GM12865 (cell line): ENCODE results near the gene TAOK3.
A peak's percentile ranks its signal among the peaks of the same experiment; 100 is the strongest.

Source experiments
- DNase-seq: peaks from one replicate; pipeline ENCODE4 v3.0.0; 2010; ENCODE audit warnings: low read depth
- H3K4me3 ChIP-seq: 2 replicates; pipeline ENCODE4 v1.5.1; 2011; ENCODE audit warnings: mild to moderate bottlenecking, low read depth, low read length, control low read depth
- CTCF ChIP-seq: IDR thresholded peaks from 2 replicates; pipeline ENCODE4 v1.5.1; 2011; ENCODE audit warnings: low read length, control low read depth, low read depth, inconsistent platforms; ENCODE audit not compliant: insufficient read depth; ENCODE audit errors: missing control alignments

TAOK3 gene

GRCh38 chr12:118315821-118316220 is 56.9 kb downstream of the TAOK3 start:
- no peak overlapping the region for H3K4me3 ChIP-seq
- no peak for DNase-seq
- TF ChIP-seq CTCF = no peak

GRCh38 chr12:118312578-118312977 is 60.1 kb downstream of the TAOK3 start:
- H3K4me3 ChIP-seq = peak overlapping the region; percentile 51
- TF ChIP-seq CTCF = no peak
- DNase-seq = peak; percentile 77

- no peak for DNase-seq
- no peak overlapping the region for H3K4me3 ChIP-seq
- TF ChIP-seq CTCF = no peak
These were observed 61.0 kb downstream of the TAOK3 start for GRCh38 chr12:118311666-118312065.

GRCh38 chr12:118310320-118310719 is 62.4 kb downstream of the TAOK3 start:
- DNase-seq = no peak
- no peak for TF ChIP-seq CTCF
- H3K4me3 ChIP-seq = no peak overlapping the region

GRCh38 chr12:118308006-118308405 is 64.7 kb downstream of the TAOK3 start:
- DNase-seq = peak; percentile 88

GRCh38 chr12:118307069-118307954 is 65.4 kb downstream of the TAOK3 start:
- peak overlapping the region; percentile 51 for H3K4me3 ChIP-seq
- TF ChIP-seq CTCF = no peak
- peak; percentile 85 for DNase-seq

More at GRCh38 chr12:118308006-118308405, 64.7 kb downstream of the TAOK3 start:
- peak overlapping the region; percentile 51 for H3K4me3 ChIP-seq

- no peak for DNase-seq
- no peak for TF ChIP-seq CTCF
These were observed 68.6 kb downstream of the TAOK3 start for GRCh38 chr12:118304093-118304492.

More at GRCh38 chr12:118304093-118304492, 68.6 kb downstream of the TAOK3 start:
- no peak overlapping the region for H3K4me3 ChIP-seq
